Mesothelial cell of epicardium (in vitro differentiated cells): Measurements from ENCODE around the gene KIAA1671. TPM values are rescaled to one million over a fixed set of nuclear protein-coding genes. Genes with fewer than 3 reads are reported as not detected.

ENCODE experiments used
- DNase-seq, 2 experiments: peaks; one replicate each; pipeline ENCODE4 v3.0.0; 2021; ENCODE audit warnings: low spot score in 2 of 2; ENCODE audit not compliant: unreplicated experiment in 2 of 2
- H3K27ac Mint-ChIP-seq: 2 replicates; pipeline ENCODE4 v1.8.0; 2021; ENCODE audit warnings: mixed read lengths
- H3K27me3 Mint-ChIP-seq: 2 replicates; pipeline ENCODE4 v1.8.0; 2021; ENCODE audit warnings: low read depth, mixed read lengths
- H3K36me3 Mint-ChIP-seq: 2 replicates; pipeline ENCODE4 v1.8.0; 2021; ENCODE audit warnings: mixed read lengths
- H3K4me1 Mint-ChIP-seq: 2 replicates; pipeline ENCODE4 v1.8.0; 2021; ENCODE audit warnings: mixed read lengths
- H3K4me3 Mint-ChIP-seq: 2 replicates; pipeline ENCODE4 v1.8.0; 2021; ENCODE audit warnings: mild to moderate bottlenecking, moderate library complexity, mixed read lengths
- H3K9me3 Mint-ChIP-seq: 2 replicates; pipeline ENCODE4 v1.8.0; 2021; ENCODE audit warnings: mixed read lengths
- total RNA-seq: library from RNA; stranded (reverse); gene quantifications from 3 replicates; pipeline ENCODE4 v1.2.1, GENCODE V29; 2021
- TF ChIP-seq, protein P1 (sequence below): fragments of 200-600 bp; sonication (generic); IDR thresholded peaks from one replicate; pipeline ENCODE4 v1.5.0; 2021; ENCODE audit warnings: antibody characterized with exemption; ENCODE audit not compliant: unreplicated experiment

KIAA1671 gene
- total RNA-seq, 1 donor from 2014 or later: 21.8 TPM

DNA sequence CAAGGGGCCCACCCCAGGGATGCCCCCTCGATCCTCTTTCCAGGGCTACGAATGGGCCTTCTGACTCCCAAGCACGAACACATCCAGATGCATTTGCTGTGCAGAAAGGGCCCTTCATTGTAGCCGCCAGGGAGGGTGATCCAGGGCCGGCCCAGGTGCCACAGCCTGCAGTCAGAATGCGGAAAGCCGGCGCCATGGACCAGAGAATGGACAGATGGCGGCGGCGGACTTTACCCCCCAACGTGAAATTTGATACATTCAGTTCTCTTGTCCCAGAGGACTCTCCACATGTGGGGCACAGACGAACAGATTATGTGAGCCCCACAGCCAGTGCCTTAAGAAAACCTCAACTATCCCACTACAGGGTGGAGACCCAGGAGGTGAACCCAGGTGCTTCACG, 87.2 kb downstream of the KIAA1671 start:
- H3K4me3 Mint-ChIP-seq: no peak overlapping the region

DNA sequence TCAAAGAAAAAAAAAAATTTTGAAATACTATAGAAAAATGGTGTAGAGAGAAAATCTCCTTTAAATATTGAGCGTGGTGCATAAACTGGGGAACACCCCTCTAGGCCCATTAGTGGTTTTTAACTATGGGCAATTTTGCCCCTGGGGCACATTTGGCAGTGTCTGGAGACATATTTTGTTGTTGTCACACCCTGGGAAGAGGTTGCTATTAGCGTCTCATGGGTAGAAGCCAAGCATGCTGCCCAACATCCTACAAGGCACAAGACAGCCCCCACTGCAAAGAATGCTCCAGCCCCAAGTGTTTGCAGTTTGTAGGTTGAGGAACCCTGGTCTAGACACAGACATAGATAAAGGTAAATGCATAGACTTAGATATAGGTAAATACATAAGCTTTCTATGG, 92.6 kb downstream of the KIAA1671 start:
- DNase-seq: no peak
- no peaks in the 10 kb centered on the region for H3K9me3 Mint-ChIP-seq
- H3K4me1 Mint-ChIP-seq: no peaks in the 10 kb centered on the region
- no peak overlapping the region for H3K27ac Mint-ChIP-seq
- H3K27me3 Mint-ChIP-seq: no peaks in the 10 kb centered on the region
- TF ChIP-seq, protein P1, sequence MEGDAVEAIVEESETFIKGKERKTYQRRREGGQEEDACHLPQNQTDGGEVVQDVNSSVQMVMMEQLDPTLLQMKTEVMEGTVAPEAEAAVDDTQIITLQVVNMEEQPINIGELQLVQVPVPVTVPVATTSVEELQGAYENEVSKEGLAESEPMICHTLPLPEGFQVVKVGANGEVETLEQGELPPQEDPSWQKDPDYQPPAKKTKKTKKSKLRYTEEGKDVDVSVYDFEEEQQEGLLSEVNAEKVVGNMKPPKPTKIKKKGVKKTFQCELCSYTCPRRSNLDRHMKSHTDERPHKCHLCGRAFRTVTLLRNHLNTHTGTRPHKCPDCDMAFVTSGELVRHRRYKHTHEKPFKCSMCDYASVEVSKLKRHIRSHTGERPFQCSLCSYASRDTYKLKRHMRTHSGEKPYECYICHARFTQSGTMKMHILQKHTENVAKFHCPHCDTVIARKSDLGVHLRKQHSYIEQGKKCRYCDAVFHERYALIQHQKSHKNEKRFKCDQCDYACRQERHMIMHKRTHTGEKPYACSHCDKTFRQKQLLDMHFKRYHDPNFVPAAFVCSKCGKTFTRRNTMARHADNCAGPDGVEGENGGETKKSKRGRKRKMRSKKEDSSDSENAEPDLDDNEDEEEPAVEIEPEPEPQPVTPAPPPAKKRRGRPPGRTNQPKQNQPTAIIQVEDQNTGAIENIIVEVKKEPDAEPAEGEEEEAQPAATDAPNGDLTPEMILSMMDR: no peak
- peaks cover 2% of the 10 kb centered on the region for H3K36me3 Mint-ChIP-seq
- H3K4me3 Mint-ChIP-seq: no peak overlapping the region

More for the DNA sequence above, 87.2 kb downstream of the KIAA1671 start:
- TF ChIP-seq, protein P1: no peak
- Mint-ChIP-seq H3K9me3 (peaks cover 5% of the 10 kb centered on the region), H3K36me3 (peaks cover 12% of the 10 kb centered on the region), H3K4me1 (no peaks in the 10 kb centered on the region), H3K27ac (no peak overlapping the region), H3K27me3 (no peaks in the 10 kb centered on the region)
- DNase-seq: no peak

DNA sequence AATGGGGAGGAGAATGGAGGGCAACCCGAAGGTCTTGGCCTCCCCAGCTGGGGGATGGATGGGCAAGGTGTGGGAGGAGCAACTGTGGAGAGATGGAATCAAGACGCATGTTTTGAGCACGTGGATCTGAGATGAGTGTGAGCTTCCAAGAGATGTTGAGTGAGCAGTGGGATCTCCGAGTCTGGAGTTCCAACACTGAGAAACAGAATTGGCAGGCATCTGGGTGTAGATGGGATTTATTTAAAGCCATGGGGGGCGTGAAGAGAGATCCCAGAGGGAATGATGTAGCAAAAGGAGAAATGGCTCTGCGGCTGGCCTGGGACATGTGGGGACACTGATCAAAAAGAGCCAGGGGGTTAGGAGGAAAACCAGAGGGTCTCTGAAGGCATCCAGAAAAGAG, 95.6 kb downstream of the KIAA1671 start:
- no peak overlapping the region for H3K4me3 Mint-ChIP-seq
- no peaks in the 10 kb centered on the region for H3K4me1 Mint-ChIP-seq
- no peak overlapping the region for H3K27ac Mint-ChIP-seq
- H3K27me3 Mint-ChIP-seq: no peaks in the 10 kb centered on the region
- TF ChIP-seq, protein P1: no peak
- no peaks in the 10 kb centered on the region for H3K9me3 Mint-ChIP-seq
- peaks cover 17% of the 10 kb centered on the region for H3K36me3 Mint-ChIP-seq
- DNase-seq: no peak

DNA sequence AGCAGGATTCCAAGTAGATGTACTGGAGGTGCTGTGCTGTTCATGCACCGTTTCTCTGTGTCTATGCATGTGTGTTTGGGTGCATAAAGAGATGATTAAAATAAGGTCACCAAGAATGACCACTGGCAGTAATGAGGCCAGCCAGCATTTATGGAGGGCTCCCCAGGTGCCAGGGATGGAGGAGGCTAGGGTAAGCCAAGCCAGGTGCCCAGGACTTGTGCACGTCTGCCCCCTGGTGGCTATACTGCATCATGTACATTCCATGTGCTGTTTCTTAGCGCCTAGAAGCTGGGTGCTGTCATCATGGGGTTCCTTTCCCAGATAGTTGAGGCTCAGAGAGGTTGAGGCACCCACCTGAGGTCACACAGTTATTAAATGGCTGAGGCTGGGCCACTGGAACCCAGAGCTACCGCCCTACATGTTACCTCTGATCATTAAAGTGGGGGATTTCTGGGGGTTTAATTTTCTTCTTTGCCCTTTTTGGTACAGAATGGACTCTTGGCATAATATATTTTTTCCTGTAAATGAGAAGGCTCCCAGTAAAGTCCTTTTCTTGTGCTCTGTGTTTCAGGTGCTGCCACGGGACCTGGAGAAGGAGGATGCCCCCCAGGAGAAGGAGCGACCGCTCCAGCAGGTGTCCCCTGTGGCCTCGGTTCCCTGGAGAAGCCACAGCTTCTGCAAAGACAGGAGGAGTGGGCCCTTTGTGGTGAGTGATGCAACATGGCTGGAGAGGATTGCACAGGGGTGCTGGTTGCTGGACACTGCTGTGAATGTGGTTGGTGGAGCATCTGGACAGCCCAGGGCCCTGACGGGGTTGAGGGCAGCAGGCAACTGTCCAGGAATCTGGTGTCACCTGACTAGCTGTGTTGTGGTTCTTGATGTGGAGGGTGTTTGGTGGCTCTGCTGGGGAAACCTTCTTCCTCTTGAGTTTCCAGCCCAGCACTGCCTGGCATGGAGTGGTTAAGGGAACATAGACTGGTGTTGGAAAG, 96.4 kb downstream of the KIAA1671 start:
- TF ChIP-seq, protein P1: peak; percentile 86
- H3K36me3 Mint-ChIP-seq: peaks cover 17% of the 10 kb centered on the region
- H3K9me3 Mint-ChIP-seq: no peaks in the 10 kb centered on the region
- H3K27me3 Mint-ChIP-seq: no peaks in the 10 kb centered on the region
- H3K4me1 Mint-ChIP-seq: no peaks in the 10 kb centered on the region
- H3K4me3 Mint-ChIP-seq: no peak overlapping the region
- peak in 1 of 2 experiments; percentile 71 for DNase-seq
- H3K27ac Mint-ChIP-seq: no peak overlapping the region

DNA sequence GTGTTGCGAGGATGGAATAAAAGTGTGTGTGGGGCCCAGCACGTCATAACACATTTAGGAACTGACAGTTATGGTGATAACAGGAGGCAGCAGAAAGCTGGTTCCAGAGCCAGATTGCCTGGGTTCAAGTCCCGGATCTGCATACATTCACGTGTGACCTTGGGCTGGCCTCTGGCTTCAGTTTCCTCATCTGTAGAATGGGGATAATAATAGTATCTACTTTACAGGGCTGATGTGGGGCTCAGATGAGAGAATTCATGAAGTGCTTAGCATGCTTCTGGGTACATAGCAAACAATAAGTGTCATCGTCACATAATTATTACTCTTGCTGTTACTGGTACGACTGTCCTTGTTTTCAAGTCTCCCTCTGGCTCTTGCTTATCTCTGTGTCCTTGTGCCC, 97.3 kb downstream of the KIAA1671 start:
- H3K4me3 Mint-ChIP-seq: no peak overlapping the region
- H3K27ac Mint-ChIP-seq: no peak overlapping the region
- no peaks in the 10 kb centered on the region for H3K4me1 Mint-ChIP-seq
- DNase-seq: no peak
- TF ChIP-seq, protein P1: no peak
- H3K36me3 Mint-ChIP-seq: peaks cover 17% of the 10 kb centered on the region
- no peaks in the 10 kb centered on the region for H3K27me3 Mint-ChIP-seq
- no peaks in the 10 kb centered on the region for H3K9me3 Mint-ChIP-seq
